ENCODE data around the gene FNBP1. TPM values are rescaled to one million over a fixed set of nuclear protein-coding genes. Genes with fewer than 3 reads are reported as not detected.

FNBP1 gene
- total and polyA plus RNA-seq, 5 donors from 2014 or later: 147 to 253 (median 207) TPM

- DNase-seq: no peak
- no peak overlapping the region for H3K4me3 ChIP-seq (ENCODE audit: low read depth, low read length)
- no peak for ATAC-seq (ENCODE audit: low read depth in 2 of 2)
Measured at GRCh38 chr9:129865668-129866320, 177.2 kb downstream of the FNBP1 start.

DNA sequence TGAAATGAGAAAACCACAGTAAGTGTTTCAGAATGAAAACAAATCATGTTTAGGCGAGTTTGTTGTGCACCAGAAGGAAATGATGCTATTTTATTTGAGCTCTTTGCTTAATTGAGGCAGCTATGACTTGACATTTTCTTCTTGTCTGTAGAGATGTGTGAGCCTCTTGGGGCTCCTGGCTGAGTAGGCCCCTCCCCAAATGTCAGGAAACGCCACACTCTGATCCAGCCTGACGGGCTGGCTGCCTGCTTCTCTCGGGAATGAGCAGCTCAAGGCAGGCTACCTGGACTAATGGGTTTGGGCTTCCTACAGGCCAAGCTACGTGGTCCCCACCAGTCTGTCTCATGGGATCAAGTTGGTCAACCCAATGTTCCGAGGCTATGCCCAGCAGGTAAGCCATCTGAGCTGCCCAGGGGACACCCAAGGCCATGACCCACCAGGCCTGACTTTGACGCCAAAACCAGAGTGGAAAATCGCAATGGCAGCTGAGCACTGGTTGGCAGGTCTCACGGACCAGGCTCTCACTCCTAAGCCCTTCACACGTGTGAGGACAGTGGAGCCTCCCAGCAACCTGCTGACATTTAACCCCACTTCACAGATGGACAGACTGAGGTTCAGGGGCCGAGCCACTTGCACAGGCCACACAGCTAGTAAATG is 177.9 kb downstream of the FNBP1 start:
- Histone ChIP-seq H3K4me1 (ENCODE audit: control insufficient read depth, insufficient read depth, low read length, poor library complexity, severe bottlenecking) (peaks cover 97% of the 10 kb centered on the region), H3K27me3 (ENCODE audit: control insufficient read depth, insufficient read depth, low read length) (no peaks in the 10 kb centered on the region), H3K27ac (ENCODE audit: insufficient read depth, low read length, poor library complexity, severe bottlenecking) (peak overlapping the region; percentile 94), H3K9me3 (ENCODE audit: control insufficient read depth in 2 of 2, low read length in 2 of 2) (no peaks in the 10 kb centered on the region), H3K4me3 (ENCODE audit: low read depth, low read length) (peak overlapping the region; percentile 37), H3K36me3 (ENCODE audit: control insufficient read depth, insufficient read depth, low read length) (peaks cover 17% of the 10 kb centered on the region)
- Mint-ChIP-seq H3K27me3 (no peaks in the 10 kb centered on the region), H3K36me3 (peaks cover 28% of the 10 kb centered on the region), H3K4me3 (peak overlapping the region; percentile 29 to 85 (median 74)), H3K4me1 (peaks cover 16 to 86% (median 54%) of the 10 kb centered on the region in 4 donors), H3K27ac (peak overlapping the region; percentile 21 to 95 (median 85)), H3K9me3 (peaks cover 0 to 1% (median 0%) of the 10 kb centered on the region in 7 donors)
- DNase-seq (peak in 2 of 3 donors; percentile 61 to 75), ATAC-seq (ENCODE audit: low read depth in 2 of 2) (no peak)

More at GRCh38 chr9:129865668-129866320, 177.2 kb downstream of the FNBP1 start:
- peak overlapping the region; percentile 85 to 95 (median 87) for H3K27ac Mint-ChIP-seq
- Histone ChIP-seq H3K27me3 (ENCODE audit: control insufficient read depth, insufficient read depth, low read length) (no peaks in the 10 kb centered on the region), H3K27ac (ENCODE audit: insufficient read depth, low read length, poor library complexity, severe bottlenecking) (peak overlapping the region; percentile 94), H3K9me3 (ENCODE audit: control insufficient read depth in 2 of 2, low read length in 2 of 2) (no peaks in the 10 kb centered on the region), H3K36me3 (ENCODE audit: control insufficient read depth, insufficient read depth, low read length) (peaks cover 13% of the 10 kb centered on the region), H3K4me1 (ENCODE audit: control insufficient read depth, insufficient read depth, low read length, poor library complexity, severe bottlenecking) (peaks cover 100% of the 10 kb centered on the region)
- H3K4me1 Mint-ChIP-seq: peaks cover 19 to 91% (median 56%) of the 10 kb centered on the region in 4 donors
- H3K9me3 Mint-ChIP-seq: peaks cover 0 to 1% (median 0%) of the 10 kb centered on the region in 7 donors
- peak overlapping the region; percentile 43 to 85 (median 65) for H3K4me3 Mint-ChIP-seq
- no peaks in the 10 kb centered on the region for H3K27me3 Mint-ChIP-seq
- H3K36me3 Mint-ChIP-seq: peaks cover 29% of the 10 kb centered on the region

DNA sequence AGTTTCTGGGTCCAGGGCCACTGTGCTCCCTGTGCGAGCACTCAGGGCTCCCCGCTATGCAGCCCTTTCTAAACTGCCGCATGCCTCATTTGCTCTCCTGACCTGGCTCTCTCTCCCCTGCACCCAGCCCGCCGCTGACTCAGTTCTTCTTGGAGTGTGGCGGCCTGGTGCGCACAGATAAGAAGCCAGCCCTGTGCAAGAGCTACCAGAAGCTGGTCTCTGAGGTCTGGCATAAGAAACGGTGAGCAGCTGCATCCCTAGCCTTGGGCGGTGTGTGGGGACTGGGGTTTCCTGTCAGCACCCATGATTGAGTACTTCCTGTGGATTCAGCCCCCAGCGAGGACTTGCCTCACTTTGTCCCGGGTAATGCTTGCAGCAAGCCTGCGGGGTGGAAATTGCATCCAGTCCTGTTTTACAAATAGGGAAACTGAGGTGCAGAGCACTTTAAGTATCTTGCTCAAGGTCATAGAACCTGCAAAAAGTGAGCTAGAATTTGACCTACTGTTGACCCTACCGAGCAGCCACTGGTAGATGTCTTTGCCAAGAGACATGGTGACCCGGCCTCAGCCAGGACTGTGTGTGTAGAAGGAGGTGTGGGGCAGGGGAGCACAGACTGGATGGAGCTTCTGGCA is 179.8 kb downstream of the FNBP1 start:
- H3K4me1 Mint-ChIP-seq: peaks cover 11 to 72% (median 48%) of the 10 kb centered on the region in 4 donors
- H3K36me3 Mint-ChIP-seq: peaks cover 33% of the 10 kb centered on the region
- H3K4me1 ChIP-seq (ENCODE audit: control insufficient read depth, insufficient read depth, low read length, poor library complexity, severe bottlenecking): peaks cover 77% of the 10 kb centered on the region
- H3K4me3 Mint-ChIP-seq: peak overlapping the region; percentile 49 to 74 (median 72)
- H3K27ac Mint-ChIP-seq: peak overlapping the region; percentile 95 to 96 (median 95)
- ATAC-seq (ENCODE audit: low read depth in 2 of 2): peak; percentile 80 to 83
- H3K4me3 ChIP-seq (ENCODE audit: low read depth, low read length): peak overlapping the region; percentile 3
- H3K9me3 Mint-ChIP-seq: peaks cover 0 to 1% (median 0%) of the 10 kb centered on the region in 7 donors
- peak overlapping the region; percentile 94 for H3K27ac ChIP-seq (ENCODE audit: insufficient read depth, low read length, poor library complexity, severe bottlenecking)
- no peaks in the 10 kb centered on the region for H3K9me3 ChIP-seq (ENCODE audit: control insufficient read depth in 2 of 2, low read length in 2 of 2)
- no peaks in the 10 kb centered on the region for H3K27me3 ChIP-seq (ENCODE audit: control insufficient read depth, insufficient read depth, low read length)
- DNase-seq: peak; percentile 56 to 91 (median 62)
- no peaks in the 10 kb centered on the region for H3K27me3 Mint-ChIP-seq
- H3K36me3 ChIP-seq (ENCODE audit: control insufficient read depth, insufficient read depth, low read length): peaks cover 25% of the 10 kb centered on the region

DNA sequence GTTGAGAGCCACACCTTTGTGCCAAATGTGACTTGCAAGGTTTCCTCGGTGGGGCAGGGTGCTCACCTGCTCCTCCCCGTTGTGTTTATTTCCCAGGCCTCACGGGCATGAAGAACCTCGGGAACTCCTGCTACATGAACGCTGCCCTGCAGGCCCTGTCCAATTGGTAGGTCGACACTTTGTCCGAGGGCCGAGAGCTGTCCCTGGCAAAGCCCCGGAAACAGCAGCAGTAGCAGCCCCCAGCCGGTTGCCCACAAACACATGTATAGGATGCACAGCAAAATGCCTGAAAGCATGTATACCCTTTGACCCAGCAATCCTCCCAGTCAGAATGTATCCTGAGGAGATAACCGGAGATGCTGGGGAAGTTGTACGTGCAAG is 181.6 kb downstream of the FNBP1 start:
- peak overlapping the region; percentile 56 for H3K27ac ChIP-seq (ENCODE audit: insufficient read depth, low read length, poor library complexity, severe bottlenecking)
- H3K4me1 Mint-ChIP-seq: peaks cover 7 to 57% (median 39%) of the 10 kb centered on the region in 4 donors
- ATAC-seq (ENCODE audit: low read depth in 2 of 2): no peak

DNA sequence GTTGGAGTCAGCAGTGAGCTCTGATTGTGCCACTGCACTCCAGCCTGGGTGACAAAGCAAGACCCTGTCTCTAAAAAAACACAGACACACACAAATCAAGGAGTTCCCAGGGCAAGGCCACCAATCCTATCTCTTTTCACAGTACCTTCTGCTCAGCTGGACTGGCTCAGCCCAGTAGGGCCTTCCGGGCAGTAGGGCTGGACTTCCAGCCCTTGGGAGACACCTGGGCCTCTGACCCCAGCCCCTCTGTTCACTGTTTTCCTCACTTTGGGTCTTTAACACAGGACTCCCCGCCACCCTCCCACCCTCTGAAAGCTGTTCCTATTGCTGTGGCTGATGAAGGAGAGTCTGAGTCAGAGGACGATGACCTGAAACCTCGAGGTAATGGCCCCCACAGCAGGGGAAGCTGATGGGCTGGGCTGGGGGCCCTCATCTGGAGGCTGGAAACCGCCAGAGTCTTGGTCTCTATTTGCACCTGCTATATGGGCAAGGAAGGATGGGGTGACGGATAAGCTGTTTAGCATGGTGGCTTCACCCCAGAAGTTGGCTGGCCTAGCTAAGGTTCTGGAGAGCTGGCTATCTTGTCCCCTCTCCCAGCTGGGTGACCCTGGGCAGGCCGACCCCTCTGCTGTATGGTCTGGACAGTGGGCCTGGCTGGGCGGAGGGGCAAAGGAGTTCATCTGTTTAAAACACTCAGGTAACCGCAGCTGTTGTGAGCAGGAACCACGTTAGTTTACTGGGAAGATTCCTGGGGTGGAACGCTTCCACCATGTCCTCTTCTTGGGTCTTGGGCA is 182.1 kb downstream of the FNBP1 start:
- no peaks in the 10 kb centered on the region for H3K9me3 ChIP-seq (ENCODE audit: control insufficient read depth in 2 of 2, low read length in 2 of 2)
- no peaks in the 10 kb centered on the region for H3K27me3 Mint-ChIP-seq
- no peak for ATAC-seq (ENCODE audit: low read depth in 2 of 2)
- H3K4me1 Mint-ChIP-seq: peaks cover 6 to 52% (median 34%) of the 10 kb centered on the region in 4 donors
- H3K27me3 ChIP-seq (ENCODE audit: control insufficient read depth, insufficient read depth, low read length): no peaks in the 10 kb centered on the region
- H3K36me3 ChIP-seq (ENCODE audit: control insufficient read depth, insufficient read depth, low read length): peaks cover 46% of the 10 kb centered on the region
- H3K27ac ChIP-seq (ENCODE audit: insufficient read depth, low read length, poor library complexity, severe bottlenecking): peak overlapping the region; percentile 56
- H3K27ac Mint-ChIP-seq: peak overlapping the region; percentile 74 to 91 (median 89)
- H3K4me1 ChIP-seq (ENCODE audit: control insufficient read depth, insufficient read depth, low read length, poor library complexity, severe bottlenecking): peaks cover 54% of the 10 kb centered on the region
- no peaks in the 10 kb centered on the region for H3K9me3 Mint-ChIP-seq
- H3K4me3 ChIP-seq (ENCODE audit: low read depth, low read length): no peak overlapping the region
- H3K36me3 Mint-ChIP-seq: peaks cover 39% of the 10 kb centered on the region
- DNase-seq: peak in 1 of 3 donors; percentile 28
- no peak overlapping the region for H3K4me3 Mint-ChIP-seq

More for the DNA sequence above, 181.6 kb downstream of the FNBP1 start:
- Mint-ChIP-seq H3K4me3 (peak overlapping the region in 1 of 4 donors; percentile 40), H3K36me3 (peaks cover 35% of the 10 kb centered on the region), H3K27me3 (no peaks in the 10 kb centered on the region), H3K9me3 (no peaks in the 10 kb centered on the region), H3K27ac (peak overlapping the region; percentile 38 to 91 (median 79))
- Histone ChIP-seq H3K9me3 (ENCODE audit: control insufficient read depth in 2 of 2, low read length in 2 of 2) (no peaks in the 10 kb centered on the region), H3K4me3 (ENCODE audit: low read depth, low read length) (no peak overlapping the region), H3K36me3 (ENCODE audit: control insufficient read depth, insufficient read depth, low read length) (peaks cover 41% of the 10 kb centered on the region), H3K27me3 (ENCODE audit: control insufficient read depth, insufficient read depth, low read length) (no peaks in the 10 kb centered on the region), H3K4me1 (ENCODE audit: control insufficient read depth, insufficient read depth, low read length, poor library complexity, severe bottlenecking) (peaks cover 60% of the 10 kb centered on the region)
- DNase-seq: no peak

DNA sequence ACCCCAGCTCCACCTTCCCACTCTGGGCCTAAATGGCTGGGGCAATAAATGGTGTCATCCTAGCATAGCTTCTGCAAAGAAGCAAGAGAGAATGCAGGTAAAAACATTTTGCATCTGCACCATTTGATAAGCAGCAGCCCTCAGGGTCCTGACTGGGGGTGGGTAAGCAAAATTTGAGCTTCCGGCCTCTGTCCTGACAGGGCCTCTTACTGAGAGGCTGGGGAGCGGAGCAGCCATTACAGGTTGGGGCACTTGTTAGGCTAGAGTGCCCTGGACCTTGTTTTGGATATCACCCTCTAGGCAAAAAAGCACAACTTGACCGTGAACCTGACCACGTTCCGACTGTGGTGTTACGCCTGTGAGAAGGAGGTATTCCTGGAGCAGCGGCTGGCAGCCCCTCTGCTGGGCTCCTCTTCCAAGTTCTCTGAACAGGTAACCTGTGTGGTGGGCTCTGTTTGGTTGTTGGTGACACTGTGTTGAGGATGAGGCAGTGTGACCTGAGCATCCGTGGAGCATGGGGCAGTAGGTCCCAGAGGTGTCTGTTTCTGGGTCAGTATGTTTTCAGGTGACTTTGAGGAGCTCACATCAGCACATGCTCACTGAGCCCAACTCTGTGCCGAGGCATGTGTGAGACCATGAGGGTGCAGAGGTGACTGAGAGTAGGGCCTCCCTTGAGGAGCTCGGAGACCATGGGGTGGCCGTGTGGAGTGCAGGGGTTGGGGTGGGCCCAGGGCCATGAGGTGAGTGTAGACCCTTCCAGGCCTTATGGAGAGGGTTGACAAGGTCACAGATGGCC is 184.6 kb downstream of the FNBP1 start:
- Mint-ChIP-seq H3K4me1 (peaks cover 4 to 51% (median 24%) of the 10 kb centered on the region in 4 donors), H3K36me3 (peaks cover 49% of the 10 kb centered on the region), H3K9me3 (no peaks in the 10 kb centered on the region), H3K27ac (peak overlapping the region in 2 of 3 donors; percentile 48 to 83), H3K27me3 (no peaks in the 10 kb centered on the region), H3K4me3 (no peak overlapping the region)
- Histone ChIP-seq H3K36me3 (ENCODE audit: control insufficient read depth, insufficient read depth, low read length) (peaks cover 68% of the 10 kb centered on the region), H3K4me3 (ENCODE audit: low read depth, low read length) (no peak overlapping the region), H3K27ac (ENCODE audit: insufficient read depth, low read length, poor library complexity, severe bottlenecking) (peak overlapping the region; percentile 25), H3K27me3 (ENCODE audit: control insufficient read depth, insufficient read depth, low read length) (no peaks in the 10 kb centered on the region), H3K9me3 (ENCODE audit: control insufficient read depth in 2 of 2, low read length in 2 of 2) (no peaks in the 10 kb centered on the region), H3K4me1 (ENCODE audit: control insufficient read depth, insufficient read depth, low read length, poor library complexity, severe bottlenecking) (peaks cover 34% of the 10 kb centered on the region)
- ATAC-seq (ENCODE audit: low read depth in 2 of 2) (no peak), DNase-seq (no peak)

Measured in CD4-positive, CD25-positive, alpha-beta regulatory T cell (primary cell).